Activated CD8-positive, alpha-beta memory T cell treated with anti-CD3 and anti-CD28 coated beads for 24 hours (primary cell): ENCODE results near the gene PTPRG.
"Not testable (repeated sequence)": the region's sequence is repeated elsewhere in the genome, so short reads cannot be mapped to it uniquely, and the experiment has no call there.

ENCODE experiments used
- DNase-seq: peaks from one replicate; pipeline ENCODE4 v3.0.0-alpha.2; 2020

The PTPRG gene

GRCh38 chr3:61808526-61808925 is 247.2 kb downstream of the PTPRG start:
- DNase-seq = no peak

- no peak for DNase-seq
Observed at GRCh38 chr3:61808999-61809398, 247.6 kb downstream of the PTPRG start.

- DNase-seq = no peak
Observed at GRCh38 chr3:61809879-61810278, 248.5 kb downstream of the PTPRG start.

GRCh38 chr3:61810953-61811497 is 249.7 kb downstream of the PTPRG start:
- DNase-seq = no peak

DNA sequence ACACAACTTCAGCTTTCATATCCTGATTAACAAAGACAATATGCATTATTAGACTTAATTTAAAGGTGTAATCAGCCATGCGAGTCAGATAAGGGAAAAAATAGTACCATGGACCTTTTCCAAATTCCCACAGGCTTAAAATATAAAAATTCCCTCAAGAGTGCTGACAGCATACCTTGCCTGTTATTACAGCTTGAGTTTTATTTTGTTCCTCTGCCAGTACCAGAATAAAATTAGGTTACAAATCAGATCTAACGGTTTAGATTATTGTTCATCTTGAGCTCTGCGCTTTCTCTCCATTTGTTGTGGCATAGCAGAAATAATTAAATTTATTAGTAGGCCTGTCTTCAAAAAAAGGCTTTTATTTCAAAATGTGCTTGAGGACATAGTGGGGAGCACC is 250.3 kb downstream of the PTPRG start:
- no peak for DNase-seq

- no peak for DNase-seq
Observed at GRCh38 chr3:61812085-61812484, 250.7 kb downstream of the PTPRG start.

DNA sequence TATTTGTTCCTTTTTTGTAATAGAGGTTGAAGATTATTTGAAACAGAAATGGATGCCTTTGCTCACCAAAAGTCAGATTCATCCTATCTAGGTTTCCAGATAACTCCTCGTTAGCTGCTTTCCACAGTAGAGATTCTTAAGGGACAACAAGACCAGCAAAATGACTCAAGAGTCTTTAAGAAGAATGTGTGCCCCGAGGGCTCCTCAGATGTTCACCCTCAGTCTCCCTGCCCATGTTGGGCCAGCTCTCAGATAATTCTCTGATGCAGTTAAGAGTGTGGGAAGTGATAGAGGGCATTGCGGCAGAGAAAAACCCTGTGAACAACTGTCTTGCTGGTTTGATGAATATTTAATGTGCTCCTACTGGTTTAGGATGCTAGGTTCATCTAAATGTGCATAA is 251.1 kb downstream of the PTPRG start:
- DNase-seq = no peak

DNA sequence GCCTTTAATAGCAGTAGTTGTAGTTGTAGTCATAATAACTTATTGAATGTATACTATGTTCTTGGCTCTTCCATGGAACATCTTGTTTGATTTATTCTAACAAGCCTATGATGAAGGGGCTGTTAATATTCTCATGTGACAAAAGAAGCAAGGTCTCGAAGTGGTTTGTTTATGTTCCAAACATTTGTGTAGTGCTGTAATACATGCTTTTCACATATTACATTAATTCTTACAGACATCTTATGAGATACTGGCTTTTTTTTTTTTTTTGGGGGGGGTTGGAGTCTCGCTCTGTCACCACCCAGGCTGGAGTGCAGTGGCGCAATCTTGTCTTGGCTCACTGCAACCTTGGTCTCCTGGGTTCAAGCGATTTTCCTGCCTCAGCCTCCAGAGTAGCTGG is 252.3 kb downstream of the PTPRG start:
- no peak for DNase-seq

GRCh38 chr3:61814674-61815073 is 253.3 kb downstream of the PTPRG start:
- DNase-seq = no peak

- DNase-seq = not testable (repeated sequence)
Observed at GRCh38 chr3:61816304-61816703, 254.9 kb downstream of the PTPRG start.

GRCh38 chr3:61819861-61820260 is 258.5 kb downstream of the PTPRG start:
- DNase-seq = no peak

- no peak for DNase-seq
Observed at GRCh38 chr3:61820306-61820992, 259.1 kb downstream of the PTPRG start.

DNA sequence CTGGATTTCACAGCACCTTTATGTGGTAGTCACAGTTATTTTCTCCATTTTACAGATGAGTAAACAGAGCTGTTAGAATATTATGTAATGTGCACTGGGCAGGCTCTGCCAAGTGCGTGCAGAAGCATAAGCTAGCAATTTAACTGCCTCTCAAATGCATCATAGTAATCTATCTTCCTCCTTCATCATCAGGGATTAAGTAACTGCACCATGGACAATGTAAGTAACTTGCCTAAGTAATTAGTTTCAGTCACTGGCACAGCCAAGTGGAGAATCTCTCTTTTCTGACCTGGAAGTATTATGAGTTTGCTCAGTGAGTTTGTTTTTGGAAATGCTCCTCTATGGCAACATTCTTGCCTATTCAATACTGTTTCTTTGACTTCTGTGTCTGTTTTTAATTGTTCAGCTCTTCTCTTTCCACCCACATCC is 260.5 kb downstream of the PTPRG start:
- DNase-seq = no peak

DNA sequence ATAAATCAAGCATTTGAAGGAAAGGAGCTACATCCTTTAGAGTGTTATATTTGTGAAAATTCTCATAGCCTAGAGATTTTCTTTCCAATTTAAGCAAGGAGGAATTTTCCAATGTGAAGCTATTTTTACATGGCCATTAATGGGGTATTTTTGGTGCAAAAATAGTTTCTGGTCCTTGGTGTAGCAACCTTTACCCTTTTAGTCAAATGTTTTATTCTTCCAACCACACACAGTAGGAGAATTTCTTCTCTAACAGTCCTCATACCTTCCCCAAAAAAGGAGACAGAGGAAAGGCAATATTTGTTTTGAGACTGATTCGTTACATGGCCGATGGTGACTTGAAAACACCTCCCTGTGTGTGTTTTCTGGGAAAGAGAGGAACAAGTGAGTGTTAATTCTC is 261.2 kb downstream of the PTPRG start:
- no peak for DNase-seq

GRCh38 chr3:61824553-61825135 is 263.3 kb downstream of the PTPRG start:
- no peak for DNase-seq

DNA sequence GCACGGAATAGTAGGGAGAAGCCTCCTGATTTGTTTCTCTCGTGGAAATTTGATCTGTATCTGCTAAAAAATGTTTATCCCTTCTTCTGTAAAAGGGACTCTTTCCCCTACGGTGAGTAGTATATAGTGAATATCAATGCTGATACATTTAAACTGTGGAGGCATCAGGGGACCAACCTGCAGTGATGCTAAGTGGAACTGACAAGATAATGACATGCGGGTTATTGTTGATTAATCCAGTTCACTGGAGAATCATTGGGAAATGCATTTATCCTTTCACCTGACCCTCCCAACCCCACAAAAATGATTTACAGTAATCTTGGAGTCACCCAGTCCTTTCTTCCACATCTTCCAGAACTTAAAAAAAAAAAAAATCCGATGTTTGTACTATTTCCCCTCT is 264.8 kb downstream of the PTPRG start:
- DNase-seq = no peak

- no peak for DNase-seq
Observed at GRCh38 chr3:61828184-61828874, 267.0 kb downstream of the PTPRG start.

DNA sequence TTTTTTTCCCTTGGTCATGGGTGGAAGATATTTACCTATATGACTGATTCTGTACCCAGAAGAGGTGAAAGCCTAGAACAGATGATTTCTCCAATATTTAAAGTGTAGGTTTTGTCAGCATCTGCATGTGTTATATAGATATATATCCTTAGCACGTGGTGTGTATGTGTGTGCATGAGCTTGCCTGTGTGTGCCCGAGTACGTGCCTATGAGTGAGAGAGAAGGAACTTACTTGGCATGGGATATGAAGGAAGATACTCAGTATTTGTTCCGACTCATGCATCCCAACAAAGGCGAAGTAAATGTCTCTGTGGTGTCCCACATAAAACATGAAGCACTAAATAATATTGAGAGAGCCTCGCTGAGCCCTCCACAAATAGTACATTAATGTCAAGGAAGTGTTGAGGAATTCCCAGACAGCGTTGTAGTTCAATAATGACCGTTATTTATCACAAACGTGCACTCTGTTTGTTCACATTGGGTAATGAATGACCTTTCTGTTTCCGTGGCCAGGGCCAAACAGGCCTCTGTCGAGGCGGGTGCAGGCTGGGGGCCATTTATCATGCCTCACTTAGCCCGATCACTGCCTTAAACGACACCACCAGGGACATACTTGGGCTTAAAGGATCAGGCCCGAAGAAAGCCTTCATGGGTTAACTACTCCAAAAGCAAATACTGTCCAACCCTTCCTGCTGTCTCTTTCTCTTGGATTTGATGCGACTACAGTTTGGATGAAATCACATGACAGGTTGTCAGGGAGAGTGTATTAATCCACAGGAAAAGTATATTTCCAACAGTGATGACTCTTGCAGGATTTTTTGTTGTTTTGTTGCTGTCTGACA is 267.7 kb downstream of the PTPRG start:
- DNase-seq = no peak

DNA sequence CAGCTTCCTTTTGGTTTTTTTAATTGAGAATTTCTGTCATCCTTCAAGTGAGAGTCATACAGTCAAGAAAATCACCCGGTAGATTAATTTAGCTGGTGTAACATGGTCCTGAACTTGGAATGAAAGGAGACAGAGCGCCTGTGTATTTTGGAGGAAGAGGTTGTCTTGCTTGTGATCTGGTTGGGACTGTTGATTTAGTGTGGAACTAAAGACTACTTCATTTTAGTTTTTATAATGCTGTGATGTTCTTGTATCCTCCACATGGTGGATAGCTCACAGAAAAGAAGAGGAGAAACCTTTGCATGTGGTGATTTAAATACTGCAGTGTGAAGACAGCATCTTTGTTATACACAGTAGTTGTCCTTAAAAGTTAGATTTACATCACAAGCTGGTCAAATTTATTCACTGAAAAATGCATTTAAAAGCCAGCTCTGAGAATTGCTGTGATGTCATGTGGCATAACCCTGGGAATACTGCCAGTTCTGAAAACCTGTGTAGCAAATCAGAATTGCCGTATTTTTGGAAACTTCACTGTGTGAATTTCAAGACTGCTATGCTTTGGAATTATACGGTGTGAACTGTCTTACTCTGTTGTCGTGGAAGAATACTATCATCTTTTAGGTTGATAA is 268.5 kb downstream of the PTPRG start:
- no peak for DNase-seq

DNA sequence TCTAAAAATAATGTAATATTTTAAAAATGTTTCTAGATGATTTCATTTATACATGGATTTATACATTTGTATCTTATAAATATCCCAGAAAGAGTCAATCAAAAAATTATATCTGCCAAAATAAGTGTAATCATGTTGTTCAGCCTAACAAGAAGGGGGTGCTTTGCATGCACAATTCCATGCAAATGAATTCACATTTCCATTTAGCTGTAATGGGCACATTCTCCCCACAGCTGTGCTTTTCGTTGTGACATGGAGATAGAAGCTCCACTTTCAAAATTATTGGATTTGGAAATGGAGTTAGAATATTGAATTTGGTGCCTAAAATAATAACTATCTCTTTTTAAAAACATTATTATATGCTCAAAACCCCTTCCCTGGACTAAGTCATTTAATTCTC is 270.6 kb downstream of the PTPRG start:
- no peak for DNase-seq

DNA sequence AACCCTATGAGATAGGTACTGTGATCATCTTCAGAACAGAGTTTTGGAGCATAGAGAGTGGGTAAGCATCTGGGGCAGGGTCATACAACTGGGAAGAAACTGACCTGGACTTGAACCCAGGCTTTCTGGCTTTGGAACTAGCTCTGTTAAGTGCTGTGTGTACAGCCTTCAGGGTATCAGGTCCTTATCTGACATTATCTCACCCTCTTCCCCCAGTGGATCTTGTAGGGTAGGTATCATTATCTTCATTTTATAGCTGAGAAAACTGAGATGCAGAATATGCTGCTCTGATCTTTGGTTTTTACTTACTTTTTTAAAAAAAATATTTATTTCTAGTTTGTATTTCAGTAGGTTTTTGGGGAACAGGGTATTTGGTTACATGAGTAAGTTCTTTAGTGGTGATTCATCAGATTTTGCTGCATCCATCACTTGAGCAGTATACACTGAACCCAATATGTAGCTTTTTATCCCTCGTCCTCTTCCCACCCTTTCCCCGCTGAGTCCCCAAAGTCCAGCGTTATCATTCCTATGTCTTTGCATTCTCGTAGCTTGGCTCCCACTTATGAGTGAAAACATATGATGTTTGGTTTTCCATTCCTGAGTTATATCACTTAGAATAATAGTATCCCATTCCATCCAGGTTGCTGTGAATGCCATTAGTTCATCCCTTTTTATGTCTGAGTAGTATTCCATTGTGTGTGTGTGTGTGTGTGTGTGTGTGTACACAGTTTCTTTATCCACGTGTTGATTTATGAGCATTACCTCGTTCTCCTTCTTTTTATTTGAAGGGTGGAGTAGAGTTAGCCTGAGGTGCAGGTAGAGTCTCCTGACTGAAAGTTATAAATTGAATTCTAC is 271.2 kb downstream of the PTPRG start:
- DNase-seq = no peak

GRCh38 chr3:61839256-61839655 is 277.9 kb downstream of the PTPRG start:
- DNase-seq = no peak
